Epithelial cell of proximal tubule (primary cell): Measurements from ENCODE around the gene CD27. TPM values are rescaled to one million over a fixed set of nuclear protein-coding genes. Genes with fewer than 3 reads are reported as not detected.

Experiments used
- DNase-seq: peaks from one replicate; pipeline ENCODE4 v3.0.0-alpha.2; 2011; ENCODE audit warnings: low read depth
- H3K4me3 ChIP-seq: 2 replicates; pipeline ENCODE4 v1.5.1; 2011; ENCODE audit warnings: low read depth, mild to moderate bottlenecking, low read length
- total RNA-seq: library from RNA; depleted of rRNA; stranded (reverse); fragments of >200 nt; gene quantifications from 2 replicates; pipeline ENCODE4 v1.2.3, GENCODE V29; 2015
- TF ChIP-seq, protein P1 (sequence below): conservative IDR thresholded peaks from 2 replicates; pipeline ENCODE4 v1.5.1; 2012; ENCODE audit warnings: low read depth, mild to moderate bottlenecking, low read length

CD27 gene
- total RNA-seq, 1 donor from 2014 or later, result not detected

DNA sequence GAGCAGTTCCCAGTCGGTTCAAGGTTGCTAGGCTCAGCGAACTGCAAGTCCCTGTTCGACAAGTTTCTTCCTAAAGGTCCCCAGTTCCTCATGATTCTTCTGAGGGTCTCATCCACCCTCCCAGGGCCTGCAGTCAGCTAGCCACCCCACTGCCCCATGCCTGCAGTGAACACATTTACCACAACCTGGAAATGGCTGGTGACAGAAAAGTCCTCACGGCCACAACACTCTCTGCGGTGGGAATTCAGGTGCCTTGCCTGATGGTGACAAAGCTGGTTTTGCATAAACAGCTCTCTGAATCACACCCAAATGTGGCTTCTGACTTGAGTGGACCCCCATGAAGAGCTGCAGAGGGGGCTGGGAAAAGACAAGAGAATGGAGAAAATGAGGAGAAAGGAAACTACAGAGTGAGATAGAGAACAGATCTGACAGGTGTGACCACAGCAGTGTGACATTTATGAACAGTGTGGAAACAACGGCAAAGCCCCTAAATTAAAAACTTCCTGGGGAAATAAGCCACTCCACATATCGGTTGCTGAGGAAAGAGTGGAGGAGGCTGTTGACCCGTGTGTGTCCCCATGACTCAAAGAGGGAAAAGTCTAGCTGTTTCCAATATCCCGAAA lies 1.3 kb upstream of the CD27 start:
- H3K4me3 ChIP-seq, result no peak overlapping the region
- TF ChIP-seq, protein P1, sequence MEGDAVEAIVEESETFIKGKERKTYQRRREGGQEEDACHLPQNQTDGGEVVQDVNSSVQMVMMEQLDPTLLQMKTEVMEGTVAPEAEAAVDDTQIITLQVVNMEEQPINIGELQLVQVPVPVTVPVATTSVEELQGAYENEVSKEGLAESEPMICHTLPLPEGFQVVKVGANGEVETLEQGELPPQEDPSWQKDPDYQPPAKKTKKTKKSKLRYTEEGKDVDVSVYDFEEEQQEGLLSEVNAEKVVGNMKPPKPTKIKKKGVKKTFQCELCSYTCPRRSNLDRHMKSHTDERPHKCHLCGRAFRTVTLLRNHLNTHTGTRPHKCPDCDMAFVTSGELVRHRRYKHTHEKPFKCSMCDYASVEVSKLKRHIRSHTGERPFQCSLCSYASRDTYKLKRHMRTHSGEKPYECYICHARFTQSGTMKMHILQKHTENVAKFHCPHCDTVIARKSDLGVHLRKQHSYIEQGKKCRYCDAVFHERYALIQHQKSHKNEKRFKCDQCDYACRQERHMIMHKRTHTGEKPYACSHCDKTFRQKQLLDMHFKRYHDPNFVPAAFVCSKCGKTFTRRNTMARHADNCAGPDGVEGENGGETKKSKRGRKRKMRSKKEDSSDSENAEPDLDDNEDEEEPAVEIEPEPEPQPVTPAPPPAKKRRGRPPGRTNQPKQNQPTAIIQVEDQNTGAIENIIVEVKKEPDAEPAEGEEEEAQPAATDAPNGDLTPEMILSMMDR, result no peak
- no peak for DNase-seq

DNA sequence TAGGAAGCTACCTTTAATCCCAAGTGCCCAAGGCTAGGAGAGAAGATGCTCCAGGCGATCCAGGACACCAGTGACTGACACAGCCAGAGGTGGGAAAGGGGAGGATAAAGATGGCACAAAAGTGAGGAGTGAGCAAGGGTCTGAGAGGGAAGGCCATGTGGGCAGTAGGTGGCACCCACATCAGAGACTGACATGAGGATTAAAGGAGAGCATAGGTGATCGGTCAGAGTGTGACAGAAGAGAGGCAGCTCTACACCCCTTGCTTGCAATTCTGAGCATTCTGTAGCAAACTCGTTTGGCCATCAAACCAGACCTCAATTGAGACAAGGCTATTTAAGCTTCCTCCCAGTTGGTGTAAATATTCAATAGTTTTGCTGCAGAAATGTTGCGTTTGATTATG lies 724 bp upstream of the CD27 start:
- DNase-seq, result no peak
- TF ChIP-seq, protein P1, result no peak
- no peak overlapping the region for H3K4me3 ChIP-seq

DNA sequence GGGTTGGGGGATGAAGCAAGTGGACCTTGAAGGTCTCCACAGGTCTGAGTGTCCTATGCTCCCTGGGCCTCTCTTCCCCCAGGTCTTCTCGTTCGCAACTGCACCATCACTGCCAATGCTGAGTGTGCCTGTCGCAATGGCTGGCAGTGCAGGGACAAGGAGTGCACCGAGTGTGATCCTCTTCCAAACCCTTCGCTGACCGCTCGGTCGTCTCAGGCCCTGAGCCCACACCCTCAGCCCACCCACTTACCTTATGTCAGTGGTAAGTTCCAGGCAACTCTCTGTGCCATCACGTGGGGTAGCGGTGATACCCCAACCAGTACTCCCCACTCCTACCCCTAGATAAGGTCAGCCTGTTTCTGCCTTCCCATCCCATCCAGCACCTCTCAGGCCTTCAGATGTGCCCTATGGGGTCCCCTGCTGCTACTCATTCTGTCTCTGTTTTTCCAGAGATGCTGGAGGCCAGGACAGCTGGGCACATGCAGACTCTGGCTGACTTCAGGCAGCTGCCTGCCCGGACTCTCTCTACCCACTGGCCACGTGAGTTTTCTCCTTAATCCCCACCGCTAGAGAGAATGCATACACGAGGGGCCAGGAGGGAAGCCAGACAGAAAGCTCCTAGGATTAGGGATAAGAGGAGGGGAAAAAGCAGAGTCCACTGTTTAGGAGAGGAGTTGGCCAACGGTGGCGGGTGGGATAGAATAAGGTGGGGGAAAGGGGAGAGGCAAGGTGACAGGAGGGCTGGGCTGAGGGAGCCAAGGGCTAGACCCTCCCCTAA lies 5.5 kb downstream of the CD27 start:
- DNase-seq, result no peak
- peak overlapping the region; percentile 89 for H3K4me3 ChIP-seq
- TF ChIP-seq, protein P1, result no peak

DNA sequence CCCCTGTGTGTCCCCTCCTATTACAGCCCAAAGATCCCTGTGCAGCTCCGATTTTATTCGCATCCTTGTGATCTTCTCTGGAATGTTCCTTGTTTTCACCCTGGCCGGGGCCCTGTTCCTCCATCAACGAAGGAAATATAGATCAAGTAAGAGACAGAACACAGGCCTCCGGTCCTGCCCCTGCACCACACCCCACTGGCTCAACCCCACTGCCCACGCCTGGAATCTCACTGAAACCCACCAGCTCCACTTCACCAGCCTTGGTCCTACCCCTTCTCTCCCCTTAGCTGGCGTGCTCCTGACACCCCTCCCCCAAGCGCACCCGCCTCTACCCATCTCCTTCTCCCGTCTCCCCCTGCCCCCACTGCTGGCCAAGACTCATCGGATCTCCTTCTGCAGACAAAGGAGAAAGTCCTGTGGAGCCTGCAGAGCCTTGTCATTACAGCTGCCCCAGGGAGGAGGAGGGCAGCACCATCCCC lies 6.2 kb downstream of the CD27 start:
- TF ChIP-seq, protein P1, result no peak
- DNase-seq, result no peak
- peak overlapping the region; percentile 89 for H3K4me3 ChIP-seq

DNA sequence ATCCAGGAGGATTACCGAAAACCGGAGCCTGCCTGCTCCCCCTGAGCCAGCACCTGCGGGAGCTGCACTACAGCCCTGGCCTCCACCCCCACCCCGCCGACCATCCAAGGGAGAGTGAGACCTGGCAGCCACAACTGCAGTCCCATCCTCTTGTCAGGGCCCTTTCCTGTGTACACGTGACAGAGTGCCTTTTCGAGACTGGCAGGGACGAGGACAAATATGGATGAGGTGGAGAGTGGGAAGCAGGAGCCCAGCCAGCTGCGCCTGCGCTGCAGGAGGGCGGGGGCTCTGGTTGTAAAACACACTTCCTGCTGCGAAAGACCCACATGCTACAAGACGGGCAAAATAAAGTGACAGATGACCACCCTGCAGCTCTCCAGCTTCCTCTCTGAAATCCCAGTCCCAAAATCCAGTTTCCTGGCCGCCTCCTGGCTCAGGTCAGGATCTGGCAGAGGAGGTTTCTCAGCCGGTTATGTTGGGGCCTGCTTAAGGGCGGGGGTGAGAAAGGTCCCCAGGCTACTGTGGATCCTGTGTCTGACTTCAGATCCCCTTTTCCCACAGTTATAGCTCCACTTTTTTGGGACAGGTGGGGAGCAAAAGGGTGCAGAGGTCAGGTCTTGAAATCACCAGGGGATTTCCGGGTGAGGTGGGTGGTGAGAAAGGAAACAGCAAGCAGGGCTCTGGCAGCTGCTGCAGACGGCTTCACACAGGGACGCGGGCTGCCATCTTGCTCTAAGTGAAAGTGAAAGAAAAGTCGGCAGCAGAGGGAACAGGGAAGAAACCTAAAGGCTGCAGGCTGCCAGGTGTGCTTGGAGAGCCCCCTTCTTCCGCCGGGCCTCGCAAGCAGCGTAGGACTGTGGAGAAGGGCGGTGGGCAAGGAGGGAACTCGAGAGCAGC lies 6.8 kb downstream of the CD27 start, which contains the start of gene TAPBPL:
Gene TAPBPL, plus strand, starts transcription at position 695 of the 897 bp plus-strand sequence. CDS start 207 bp downstream, outside the sequence.
- TF ChIP-seq, protein P1, result no peak
- peak within 1 kb of the TSS; percentile 89 for H3K4me3 ChIP-seq
- no peak for DNase-seq

DNA sequence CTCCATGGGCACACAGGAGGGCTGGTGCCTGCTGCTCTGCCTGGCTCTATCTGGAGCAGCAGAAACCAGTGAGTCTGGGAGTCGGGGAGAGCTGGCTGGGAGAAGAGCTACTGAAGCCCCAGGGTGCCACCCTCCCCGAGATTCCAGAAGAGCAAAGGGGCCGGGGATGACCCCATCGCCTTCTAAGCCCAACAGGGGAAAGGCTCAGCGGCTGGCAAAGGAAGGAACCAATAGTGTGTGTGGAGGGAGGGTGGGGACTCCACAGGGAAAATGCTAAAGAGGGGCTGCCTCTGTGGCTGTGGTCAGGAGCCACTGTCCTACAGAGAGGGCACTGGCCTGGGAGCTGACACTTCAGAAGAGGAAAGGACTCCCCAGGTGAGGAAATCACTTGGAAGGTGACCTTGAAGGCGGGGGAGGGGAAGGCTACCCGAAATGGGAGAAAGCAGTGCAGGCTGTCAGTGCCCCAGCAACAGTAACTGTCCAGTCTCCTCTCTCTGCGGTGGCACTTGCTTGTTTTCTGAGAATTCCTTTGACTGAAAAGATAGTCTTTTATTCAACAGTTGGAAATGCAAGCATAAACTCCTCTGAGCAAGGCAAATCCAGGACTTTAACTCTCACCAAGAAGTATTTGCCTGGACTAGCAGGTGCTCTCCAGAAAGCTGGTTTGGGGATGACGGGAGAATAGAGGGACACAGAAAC lies 7.6 kb downstream of the CD27 start:
- TF ChIP-seq, protein P1, result no peak
- H3K4me3 ChIP-seq, result peak overlapping the region; percentile 89
- DNase-seq, result no peak
